CD1c-positive myeloid dendritic cell (primary cell): ENCODE data around the gene TRAPPC6A.

Source experiments
- DNase-seq: peaks from one replicate; pipeline ENCODE4 v3.0.0-alpha.2; 2016; ENCODE audit errors: extremely low spot score

The TRAPPC6A gene

DNA sequence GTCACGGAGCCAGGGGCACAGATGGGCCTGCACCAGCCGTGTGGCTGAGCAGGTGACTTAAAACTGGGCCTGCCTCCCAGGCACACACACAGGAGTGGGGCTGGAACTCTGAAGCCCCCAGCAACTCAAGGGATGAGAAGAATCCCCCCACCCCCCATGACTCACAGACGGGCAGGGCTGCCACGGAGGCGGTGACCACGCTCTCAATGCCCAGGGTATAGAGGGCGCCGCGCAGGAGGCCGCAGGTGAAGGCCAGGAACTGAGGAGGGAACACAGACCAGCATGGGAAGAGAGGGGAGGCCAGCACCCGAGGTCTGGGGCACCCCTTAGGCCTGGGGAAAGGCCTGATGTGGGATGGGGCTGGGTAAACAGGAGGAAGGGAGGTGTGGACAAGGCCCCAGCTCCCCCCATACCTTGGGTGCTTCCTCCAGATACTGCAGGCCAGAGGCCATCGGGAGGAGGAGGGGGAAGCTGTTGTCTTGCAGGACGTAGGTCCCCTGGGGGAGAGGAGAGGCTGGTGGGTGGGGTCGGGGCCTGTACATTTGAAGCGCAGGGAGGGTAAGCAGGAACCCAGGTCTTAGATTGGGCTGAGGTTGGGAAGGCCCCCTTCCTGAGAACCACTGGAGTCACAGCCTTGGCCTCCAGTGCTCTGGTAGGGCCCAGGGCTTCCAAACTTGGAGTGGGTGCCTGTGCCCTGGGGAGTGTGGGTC lies 14.1 kb downstream of the TRAPPC6A start:
- no peak for DNase-seq

DNA sequence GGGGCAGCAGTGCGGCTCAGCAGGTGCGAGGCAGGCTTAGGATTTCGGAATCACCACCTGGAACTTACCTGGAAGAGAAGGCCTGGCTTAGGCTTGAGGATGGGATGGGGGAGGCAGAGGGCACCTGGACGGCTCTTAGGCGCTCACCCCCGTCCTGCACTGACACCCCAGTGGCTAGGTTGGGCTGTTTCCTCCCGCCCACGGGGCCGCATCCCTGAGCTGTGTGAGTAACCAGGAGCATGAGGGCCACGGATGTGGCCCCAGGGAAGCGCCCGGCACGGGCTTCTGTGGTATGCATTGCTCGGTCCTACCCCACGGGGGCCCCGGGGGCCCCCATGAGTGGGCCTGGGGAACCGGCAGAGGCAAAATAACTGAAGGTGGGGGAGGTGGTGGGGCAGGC lies 14.9 kb downstream of the TRAPPC6A start:
- no peak for DNase-seq

DNA sequence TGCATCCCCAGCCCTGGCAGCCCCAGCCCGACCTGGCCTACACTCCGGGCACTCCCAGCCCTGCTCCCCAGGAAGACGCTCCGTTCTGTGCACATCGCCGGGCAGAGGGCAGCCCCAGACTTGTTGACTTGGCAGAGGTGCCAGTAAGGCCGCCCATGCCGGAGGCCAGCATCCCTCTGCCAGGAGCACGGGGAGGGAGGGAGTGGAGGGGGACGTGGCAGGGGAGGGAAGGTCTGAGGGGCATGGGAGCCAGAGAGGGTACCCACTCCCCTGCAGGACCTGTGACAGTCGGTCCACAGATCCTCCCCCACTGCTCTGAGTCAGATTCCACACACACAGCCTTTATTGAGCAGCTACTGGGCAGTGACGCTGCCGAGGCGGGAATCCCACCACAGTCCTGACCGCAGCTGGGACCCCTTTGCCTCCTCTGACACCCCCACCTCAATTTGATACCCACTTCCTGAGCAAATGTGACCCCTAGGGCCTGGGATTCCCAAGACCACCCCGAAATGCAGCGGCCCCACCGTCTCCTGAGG lies 15.4 kb downstream of the TRAPPC6A start:
- DNase-seq, result no peak

DNA sequence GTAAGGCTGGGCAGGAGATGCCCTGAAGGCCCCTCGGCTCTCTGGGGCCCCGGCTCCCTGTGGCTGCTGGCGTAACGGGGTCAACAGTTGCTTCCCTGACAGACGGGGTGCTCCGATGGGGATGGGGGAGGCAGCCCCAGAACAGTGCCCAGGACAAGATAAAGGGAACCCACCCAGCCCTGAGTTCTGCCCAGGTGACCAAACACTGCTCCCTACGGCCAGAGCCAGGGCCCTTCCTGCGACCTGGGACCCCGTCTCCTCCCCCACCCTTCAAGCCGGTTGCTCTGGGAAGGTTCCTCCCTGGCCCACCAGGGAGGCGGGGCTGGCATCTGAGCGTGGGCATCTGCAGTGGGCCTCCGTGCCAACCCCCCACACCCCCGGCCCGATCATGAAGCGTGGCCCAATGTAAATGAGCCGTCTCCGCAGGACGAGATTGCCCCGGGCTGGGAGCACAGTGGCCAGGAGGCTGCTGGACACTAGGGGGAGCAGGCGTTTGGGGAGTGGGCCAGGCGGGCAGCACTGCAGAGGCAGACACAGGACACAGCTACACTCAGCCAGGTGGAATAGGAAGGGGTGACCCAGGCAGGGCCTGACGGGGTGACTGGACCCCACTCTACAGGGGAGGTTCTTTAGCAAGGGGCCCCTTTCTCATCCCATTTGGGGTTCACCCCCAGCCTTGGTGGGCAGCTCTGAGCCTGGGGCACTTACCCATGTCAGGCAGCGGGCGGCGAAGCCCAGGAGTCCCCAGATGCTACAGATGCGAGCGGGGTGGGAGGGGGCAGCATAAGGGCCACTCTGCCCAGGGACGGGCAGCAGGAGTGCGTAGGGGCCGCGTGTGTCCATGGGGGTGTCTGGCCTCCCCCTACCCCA lies 16.1 kb downstream of the TRAPPC6A start:
- DNase-seq, result no peak

DNA sequence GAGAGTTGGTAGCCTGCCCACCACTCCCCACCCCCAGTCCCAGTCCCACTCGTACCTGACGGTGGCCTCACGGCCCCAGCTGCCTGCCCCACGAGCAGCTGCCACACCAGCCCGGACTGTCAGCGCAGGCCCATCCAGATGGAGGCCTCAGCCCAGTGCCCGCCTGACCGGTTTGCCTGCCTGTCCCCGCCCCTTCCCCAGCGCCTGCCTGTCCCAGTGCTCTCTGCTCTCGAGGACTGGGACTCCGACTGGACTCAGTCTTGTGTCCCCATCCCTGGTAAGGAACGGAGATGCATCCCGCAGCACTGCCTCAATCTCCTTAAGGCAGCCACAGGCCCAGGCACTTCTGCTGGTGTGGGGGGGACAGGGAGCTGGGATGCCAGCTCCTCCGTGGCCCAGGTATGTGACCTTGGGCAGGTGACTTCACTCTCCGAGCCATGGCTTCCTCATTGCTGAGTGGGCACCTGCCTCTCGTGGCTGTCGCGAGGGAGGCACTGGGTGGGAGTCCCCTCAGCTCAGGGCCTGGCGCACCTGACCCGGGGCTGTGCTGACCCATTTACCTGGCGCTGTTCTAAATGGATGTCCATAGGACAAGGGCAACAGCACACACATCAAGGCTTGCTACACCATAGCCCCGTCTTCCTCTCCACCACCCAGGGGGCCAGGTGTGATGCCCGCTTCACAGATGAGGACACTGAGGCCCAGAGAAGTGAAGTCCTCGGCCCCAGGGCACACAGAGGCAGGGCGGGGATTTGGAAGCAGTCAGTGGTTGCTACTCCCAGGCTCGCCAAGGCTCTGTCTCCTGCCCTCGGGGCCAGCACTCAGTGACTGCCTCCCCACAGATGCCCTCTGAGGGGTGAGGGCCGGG lies 16.9 kb downstream of the TRAPPC6A start, which contains the start of gene NKPD1:
TSS of gene NKPD1 (minus strand) at position 113 of the 868 bp plus-strand sequence. CDS start 832 bp downstream, outside the sequence.
- no peak for DNase-seq

DNA sequence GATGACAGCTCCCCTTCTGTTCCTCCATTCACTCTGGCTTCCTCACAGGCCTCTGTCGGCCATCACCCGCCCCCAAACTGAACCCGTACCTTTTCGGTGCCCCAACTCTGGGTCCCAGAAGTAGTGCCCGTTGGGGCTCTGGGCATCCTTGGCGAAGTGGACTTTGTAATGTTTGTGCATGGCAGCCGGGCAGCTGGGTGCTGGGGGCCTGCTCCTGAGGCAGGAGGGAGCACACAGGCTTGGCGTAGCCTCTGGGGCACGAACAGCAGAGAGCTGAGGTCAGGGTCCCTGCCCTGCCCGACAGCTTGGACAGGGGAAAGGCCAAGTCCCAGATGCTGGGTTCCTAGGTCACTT lies 18.1 kb downstream of the TRAPPC6A start:
- no peak for DNase-seq

DNA sequence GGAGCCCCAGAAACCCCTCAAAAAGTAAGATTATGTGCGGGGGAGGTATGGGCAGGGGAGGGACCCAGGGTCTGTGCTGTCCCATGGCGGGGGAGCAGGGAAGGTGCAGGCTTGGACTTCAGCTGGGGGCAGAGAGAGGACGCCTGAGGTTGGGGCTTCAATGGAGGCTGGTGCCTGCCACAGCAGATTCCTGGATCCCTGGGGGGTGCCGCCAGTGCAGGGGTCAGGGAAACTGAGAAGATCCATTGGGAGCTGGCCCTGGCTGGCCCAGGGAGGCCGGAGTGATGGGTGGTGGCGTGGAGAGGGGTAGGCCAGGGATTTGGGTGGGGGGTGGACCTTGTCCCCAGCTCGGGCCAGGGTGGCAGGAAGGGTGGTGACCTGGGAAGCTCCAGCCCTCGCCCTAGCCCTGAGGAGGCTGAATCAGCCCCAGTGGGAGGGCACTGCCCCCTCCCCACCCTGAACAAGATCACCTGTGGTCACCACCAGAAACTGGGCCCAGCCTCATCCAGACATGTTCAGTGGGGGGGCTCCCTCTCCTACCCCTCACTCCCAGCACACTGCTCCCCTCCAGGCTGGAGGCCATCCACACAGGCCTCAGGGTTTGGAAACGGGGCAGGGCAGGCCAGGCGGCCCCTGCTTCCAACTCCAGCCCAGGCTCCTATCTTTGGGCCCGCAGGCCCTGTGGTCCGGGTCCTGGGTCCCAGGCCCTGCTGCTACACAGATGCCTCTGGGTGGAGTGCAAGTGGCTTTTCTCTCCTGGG lies 18.6 kb downstream of the TRAPPC6A start:
- no peak for DNase-seq

DNA sequence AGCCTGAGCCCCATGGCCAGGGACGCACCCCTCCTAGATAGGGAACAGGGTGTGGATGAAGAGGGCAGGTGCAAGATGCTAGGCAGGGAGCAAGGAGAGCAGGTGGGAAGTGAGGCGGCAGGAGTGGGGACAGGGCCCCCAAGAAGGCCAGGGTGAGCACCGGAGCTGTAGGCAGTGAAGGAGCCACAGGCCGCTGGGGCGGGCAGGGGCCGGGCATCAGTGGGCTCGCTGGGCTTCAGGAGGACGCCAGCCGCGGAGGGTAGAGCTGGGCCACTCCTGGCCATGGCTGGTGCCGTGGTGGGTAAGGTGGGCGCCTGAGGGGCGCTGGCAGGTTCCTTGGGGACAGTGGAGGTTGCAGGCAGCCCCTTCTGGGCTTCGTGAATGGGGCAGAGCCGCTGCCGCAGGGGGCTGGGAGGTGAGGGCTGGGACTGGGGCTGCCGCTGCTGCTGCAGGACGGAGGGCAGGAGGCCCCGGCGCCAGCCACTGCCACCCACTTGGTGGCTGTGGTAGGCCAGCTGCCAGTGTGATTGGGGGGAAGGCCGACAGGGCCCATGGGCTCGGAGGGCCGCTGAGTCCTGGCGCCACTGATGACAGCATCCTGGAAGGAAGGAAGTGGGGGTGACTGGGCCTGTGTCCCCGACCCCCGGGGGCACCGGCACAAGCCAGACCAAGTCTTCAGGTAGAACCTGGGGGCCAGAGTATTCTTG lies 19.4 kb downstream of the TRAPPC6A start:
- DNase-seq, result no peak

DNA sequence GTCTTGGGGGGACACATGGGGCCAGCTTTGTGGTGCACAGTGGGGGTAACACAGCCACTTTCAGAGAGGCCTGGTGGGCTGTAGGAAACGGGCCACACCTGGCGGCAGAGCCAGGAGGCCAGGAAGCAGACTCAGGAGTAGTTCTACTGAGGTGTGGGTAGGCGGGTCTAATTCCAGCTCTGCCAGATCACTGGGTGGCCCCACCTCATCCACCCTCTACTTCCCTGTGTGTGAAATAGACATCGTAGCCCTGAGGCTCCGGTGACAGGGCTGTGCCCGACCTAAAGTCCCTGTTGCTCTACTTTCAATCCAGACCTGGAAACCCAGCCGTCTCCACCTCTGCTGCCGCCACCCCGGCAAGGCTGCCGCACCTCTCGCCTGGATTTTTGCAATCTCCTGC lies 21.3 kb downstream of the TRAPPC6A start:
- DNase-seq, result no peak

DNA sequence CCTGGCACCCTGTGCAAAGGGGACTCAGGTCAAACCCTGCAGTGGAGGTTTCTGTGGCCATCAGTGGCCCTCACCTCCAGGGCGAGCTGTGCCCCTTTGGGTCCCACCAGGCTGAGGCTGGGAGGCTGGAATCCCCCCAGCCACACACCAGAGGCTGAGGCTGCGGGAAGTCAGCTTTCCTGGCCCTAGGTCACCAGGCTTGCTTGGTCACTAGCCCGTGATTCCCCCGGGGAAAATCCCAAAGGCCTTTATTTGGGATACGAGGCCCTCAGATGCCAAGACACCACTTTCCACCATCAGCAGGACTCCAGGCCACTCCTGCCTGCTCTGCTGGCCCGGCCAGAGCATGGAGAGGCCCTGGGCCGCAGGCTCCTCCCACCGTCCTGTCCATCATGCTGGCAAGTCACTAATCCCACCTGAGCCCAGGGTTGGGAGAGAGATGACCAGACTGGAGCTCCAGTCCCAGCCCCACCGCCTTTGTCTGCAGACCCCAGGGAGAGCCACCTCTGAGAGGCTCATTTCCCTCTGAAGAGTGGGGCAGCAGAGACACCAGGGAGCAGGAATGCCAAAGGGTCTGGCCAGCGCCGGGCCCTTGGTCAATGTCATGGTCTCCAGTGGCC lies 21.9 kb downstream of the TRAPPC6A start:
- DNase-seq, result no peak

DNA sequence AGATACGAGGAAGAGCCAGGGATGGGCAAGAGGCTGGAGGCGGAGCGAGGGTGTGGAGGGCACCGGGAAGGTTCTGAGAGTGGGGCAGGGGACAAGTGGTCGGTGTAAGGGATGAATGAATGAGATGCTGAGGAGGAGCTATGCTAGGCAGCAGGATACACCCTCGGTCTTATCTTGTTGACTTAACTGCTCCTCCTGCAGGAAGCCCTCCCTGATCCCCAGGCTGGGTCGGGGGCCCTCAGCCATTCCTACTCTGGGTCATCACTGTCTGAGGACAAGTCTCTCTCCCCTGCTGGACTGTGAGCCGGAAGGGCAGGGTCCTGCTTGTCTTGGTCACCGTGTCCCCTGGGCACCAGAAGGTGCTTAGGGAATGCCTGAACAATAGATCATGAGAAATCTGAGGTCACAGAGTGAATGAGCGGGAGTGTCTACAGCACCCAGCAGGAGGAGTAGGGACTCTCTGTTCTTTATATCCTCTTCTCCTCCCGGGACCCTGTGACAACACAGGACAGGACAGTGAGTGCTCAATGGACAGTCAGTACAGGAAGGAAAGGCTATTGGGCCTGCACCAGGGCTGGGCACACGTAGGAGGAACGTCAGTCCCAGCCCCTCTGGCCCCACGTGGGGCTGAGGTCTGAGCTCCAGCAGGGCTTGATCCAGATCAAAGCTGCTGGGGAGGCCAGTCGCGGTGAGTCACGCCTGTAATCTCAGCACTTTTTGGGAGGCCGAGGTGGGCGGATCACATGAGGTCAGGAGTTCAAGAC lies 23.8 kb downstream of the TRAPPC6A start:
- DNase-seq, result peak; percentile 64

DNA sequence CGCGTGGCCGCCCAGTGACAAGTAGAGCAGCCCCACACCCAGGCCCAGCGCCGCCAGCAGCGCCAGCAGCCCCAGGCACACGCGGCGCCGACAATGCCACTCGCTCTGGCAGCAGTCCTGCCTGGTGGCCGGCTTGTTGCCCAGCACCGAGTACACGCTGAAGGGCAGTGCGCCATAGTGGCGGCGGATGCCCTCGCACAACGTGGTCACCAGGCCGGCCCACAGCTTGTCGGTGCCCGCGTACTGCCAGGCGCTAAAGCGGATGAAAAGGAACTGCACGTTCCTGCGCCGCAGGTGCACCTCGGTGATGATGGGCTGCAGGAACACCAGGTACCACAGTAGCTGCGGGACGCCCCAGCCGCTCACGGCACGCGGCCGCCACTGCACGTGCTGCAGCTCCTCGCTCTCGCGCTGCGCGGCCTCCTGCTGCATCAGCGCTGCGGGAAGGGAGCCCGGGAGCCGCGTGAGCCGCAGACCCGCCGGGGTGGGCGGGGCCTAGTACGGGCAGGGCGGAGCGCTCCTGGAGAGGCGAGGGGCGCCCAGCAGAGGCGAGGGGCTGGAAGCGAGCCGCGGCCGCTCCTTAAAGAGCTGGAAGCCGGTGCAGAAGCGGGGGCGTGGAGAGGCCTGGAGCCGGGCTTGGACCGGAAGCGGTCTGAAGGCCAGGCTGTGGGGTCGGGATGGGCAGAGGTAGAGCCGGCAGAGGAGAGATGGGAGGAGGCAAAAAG lies 24.5 kb downstream of the TRAPPC6A start:
- DNase-seq, result peak; percentile 12

DNA sequence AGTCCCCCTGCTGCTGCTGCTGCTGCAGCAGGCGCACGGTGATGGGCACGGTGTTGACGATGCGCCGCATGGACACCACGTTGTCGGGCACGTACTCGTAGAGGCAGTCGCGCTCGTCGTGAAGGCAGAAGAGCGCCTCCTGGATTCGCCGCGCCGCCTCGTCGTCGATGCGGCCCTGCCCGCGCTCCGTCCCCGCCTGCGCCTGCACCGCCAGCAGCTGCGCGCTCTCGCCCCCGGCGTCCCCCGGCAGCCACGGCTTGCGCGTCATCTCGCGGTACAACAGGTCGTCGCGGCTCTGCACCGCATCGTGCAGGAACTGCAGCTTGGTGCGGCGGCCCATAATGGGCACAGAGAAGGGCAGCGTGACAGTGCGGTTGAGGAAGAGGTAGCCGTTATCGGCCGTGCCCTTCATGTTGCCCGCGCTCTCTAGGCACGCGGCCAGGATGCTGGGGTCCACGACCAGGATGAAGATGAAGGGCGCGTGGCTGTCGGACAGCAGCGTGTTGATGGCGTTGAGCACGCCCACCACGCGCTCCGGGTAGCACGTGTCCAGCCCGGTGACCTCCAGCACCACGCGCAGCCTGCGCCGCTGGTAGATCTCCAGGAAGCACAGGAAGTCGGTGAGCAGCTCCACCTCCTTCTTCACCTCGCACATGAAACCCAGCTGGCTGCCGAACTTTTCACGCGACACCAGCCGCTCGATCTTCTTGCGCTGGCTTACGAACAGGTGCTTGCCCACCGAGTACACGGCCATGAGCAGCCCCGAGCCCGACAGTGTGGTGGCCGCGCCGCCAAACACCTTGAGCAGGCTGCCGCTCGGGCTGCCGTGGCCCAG lies 25.3 kb downstream of the TRAPPC6A start:
- peak; percentile 53 for DNase-seq

DNA sequence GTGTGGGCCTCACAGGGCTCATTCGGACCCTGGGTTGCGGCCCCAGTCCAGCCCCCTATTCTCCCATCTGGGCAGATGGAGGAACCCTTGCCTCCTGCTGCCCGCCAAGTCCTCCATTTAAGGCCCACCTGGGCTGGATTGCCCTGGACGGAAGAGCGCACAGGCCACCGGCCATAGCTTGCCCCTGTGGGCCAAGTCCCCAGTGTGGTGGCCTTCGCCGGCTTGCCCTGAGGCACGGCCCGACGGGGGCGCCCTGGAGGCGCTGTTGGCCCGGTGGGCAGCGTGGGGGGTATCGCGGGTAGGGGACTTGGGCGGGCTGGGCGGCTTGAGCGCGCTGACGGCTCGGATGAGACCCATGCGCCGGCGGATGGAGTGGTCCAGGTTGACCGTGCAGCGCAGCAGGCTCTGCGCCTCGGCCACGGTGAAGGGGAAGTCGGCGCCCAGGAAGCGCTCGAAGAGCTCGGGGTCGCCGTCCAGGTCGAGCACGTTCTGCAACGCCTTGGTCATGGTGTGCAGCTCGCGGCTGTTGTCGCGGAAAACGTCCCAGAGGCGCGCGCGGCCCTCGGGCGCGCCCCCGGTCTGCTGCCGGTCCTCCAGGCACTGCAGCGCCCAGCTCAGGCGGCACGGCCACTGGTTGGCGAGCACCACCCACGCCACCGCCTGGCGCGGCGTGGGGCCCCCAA lies 26.1 kb downstream of the TRAPPC6A start:
- peak; percentile 5 for DNase-seq

DNA sequence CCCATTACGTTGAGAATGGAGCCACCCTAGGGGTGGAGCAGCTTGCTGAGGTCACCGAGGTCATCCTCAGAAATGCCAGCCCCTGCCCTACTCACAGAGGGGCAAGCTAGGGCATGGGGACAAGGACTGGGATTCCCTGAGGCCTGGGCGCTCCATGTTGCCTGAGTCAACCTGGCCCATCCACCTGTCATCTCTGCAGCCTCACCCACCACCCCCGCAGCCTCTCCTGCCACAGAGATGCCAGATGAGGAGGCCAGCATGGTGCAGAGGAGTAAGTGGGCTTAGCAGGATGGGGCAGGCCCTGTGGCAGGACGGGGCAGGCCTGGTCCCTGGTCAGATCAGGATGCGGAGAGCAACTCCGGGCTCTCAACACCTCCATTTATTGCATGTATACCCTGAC lies 26.7 kb downstream of the TRAPPC6A start:
- no peak for DNase-seq

DNA sequence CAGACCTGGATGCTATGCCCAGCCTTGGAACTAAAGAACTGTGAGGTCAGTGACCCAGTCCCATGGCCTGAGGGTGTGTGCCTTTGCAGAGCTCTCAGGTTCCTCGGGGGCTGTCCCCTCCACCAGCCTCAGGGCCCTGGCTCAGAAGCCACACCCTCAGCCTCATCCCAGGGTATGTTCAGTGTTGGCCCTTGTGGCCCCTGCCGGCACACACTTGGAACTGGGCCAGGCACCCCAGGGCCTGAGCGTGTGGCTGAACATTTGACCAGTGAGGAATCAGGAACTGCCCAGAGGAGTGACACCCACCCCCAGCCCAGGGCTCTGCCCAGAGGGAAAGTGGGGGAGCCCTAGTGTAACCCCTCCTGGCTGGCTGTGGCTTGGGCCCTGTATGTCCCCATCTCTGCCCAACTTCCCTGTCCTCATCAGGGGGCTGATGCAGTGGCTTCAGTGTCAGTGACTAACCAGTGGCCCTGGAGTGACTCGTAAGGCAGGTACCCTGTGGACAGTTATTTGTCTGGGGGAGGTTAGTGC lies 27.2 kb downstream of the TRAPPC6A start:
- DNase-seq, result peak; percentile 33

DNA sequence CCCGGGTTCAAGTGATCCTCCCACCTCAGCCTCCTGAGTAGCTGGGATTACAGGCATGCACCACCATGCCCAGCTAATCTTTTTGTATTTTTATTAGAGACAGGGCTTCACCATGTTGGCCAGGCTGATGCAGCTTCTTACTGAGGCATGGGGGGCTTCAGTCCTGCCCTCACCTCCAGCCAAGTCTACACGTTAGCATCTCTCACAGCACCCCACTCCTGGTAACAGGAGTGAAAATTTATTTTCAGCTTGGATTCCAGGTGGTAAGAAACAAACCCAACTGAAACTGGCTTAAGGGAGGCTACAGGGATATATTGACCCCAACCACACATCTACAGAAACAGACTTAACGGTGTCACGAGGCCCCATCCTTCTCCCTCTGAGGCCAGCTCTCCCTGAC lies 27.9 kb downstream of the TRAPPC6A start:
- no peak for DNase-seq
